ENCODE measurements around the gene WRAP73.
"Not testable (repeated sequence)": the region's sequence is repeated elsewhere in the genome, so short reads cannot be mapped to it uniquely, and the experiment has no call there.

The WRAP73 gene

GRCh38 chr1:3597599-3597964, 52.3 kb downstream of the WRAP73 start:
- DNase-seq (ENCODE audit: low read depth), result no peak

GRCh38 chr1:3596663-3597598, 53.0 kb downstream of the WRAP73 start:
- DNase-seq (ENCODE audit: low read depth), result no peak

GRCh38 chr1:3595949-3596348, 54.0 kb downstream of the WRAP73 start:
- no peak for DNase-seq (ENCODE audit: low read depth)

GRCh38 chr1:3594706-3595377, 55.1 kb downstream of the WRAP73 start:
- DNase-seq (ENCODE audit: low read depth), result no peak

GRCh38 chr1:3593745-3594144, 56.2 kb downstream of the WRAP73 start:
- no peak for DNase-seq (ENCODE audit: low read depth)

- no peak for DNase-seq (ENCODE audit: low read depth)
These were observed 56.6 kb downstream of the WRAP73 start for GRCh38 chr1:3593334-3593733.

GRCh38 chr1:3590951-3591865, 58.7 kb downstream of the WRAP73 start:
- no peak for DNase-seq (ENCODE audit: low read depth)

GRCh38 chr1:3590139-3590763, 59.7 kb downstream of the WRAP73 start:
- no peak for DNase-seq (ENCODE audit: low read depth)

- no peak for DNase-seq (ENCODE audit: low read depth)
These were observed 61.5 kb downstream of the WRAP73 start for GRCh38 chr1:3588395-3588794.

GRCh38 chr1:3586986-3587759, 62.7 kb downstream of the WRAP73 start:
- DNase-seq (ENCODE audit: low read depth), result no peak

GRCh38 chr1:3585940-3586568, 63.8 kb downstream of the WRAP73 start:
- no peak for DNase-seq (ENCODE audit: low read depth)

- not testable (repeated sequence) for DNase-seq (ENCODE audit: low read depth)
These were observed 64.5 kb downstream of the WRAP73 start for GRCh38 chr1:3585353-3585868.

GRCh38 chr1:3584915-3585314, 65.0 kb downstream of the WRAP73 start:
- DNase-seq (ENCODE audit: low read depth), result no peak

- not testable (repeated sequence) for DNase-seq (ENCODE audit: low read depth)
These were observed 66.2 kb downstream of the WRAP73 start for GRCh38 chr1:3583751-3584150.

- DNase-seq (ENCODE audit: low read depth), result no peak
These were observed 68.4 kb downstream of the WRAP73 start for GRCh38 chr1:3581296-3582036.

Data from non-pigmented ciliary epithelial cell (primary cell).